A172 (cell line): Measurements from ENCODE around the gene XAB2. TPM values are rescaled to one million over a fixed set of nuclear protein-coding genes. Genes with fewer than 3 reads are reported as not detected.

Source experiments
- DNase-seq: peaks from one replicate; pipeline ENCODE4 v3.0.0-alpha.2; 2015; ENCODE audit warnings: low spot score
- total RNA-seq: library from RNA; depleted of rRNA; stranded (reverse); fragments of >200 nt; shearing (Covaris generic); gene quantifications from 2 replicates; pipeline ENCODE4 v1.2.3, GENCODE V29; 2014

XAB2 gene
- total RNA-seq, 1 experiment from 2014 or later: 40.0 TPM

DNA sequence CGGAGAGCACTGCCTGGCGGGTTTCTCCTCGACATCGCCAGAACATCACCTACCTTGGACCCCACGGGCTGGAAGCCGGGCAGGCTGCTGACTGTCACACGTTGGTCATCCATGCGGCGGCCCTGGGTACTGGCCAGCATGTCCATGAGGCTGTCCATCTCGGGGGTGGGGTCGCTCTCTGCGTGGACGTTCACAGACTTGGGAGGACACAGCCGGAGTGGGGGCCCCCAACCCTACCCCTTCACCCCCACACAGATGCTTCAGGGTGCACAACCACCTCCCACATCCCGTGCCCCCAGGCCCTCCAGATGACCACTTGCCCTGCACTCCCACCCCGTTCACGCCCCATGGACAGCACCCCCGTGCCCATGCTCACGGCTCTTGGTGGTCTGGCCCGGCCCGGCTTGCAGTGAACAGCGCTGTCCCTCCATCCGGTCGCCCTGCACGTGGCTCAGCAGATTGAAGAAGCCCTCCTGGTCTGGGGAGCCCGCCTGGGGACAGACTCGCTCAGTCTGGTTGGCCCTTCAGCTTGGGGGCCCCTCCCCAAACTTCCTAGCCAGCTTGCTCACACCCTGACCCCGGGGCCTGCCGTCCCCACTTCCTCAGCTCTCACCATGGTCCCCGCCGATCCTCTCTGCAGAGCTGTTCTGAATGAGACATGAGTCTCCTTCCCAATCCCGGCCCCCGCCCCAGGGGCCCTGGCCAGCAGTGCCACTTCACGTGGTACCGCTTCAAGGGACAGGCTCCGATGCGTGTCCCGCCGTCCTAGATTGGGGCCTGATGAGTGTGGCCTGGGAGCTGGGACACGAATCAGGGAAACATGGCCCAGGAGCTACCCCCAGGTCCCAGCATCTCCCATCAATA is 3.2 kb upstream of the XAB2 start:
- DNase-seq: no peak

- DNase-seq: no peak
These were observed 2.2 kb upstream of the XAB2 start for GRCh38 chr19:7631577-7631976.

GRCh38 chr19:7628589-7629311 is 595 bp downstream of the XAB2 start:
- DNase-seq: no peak

DNA sequence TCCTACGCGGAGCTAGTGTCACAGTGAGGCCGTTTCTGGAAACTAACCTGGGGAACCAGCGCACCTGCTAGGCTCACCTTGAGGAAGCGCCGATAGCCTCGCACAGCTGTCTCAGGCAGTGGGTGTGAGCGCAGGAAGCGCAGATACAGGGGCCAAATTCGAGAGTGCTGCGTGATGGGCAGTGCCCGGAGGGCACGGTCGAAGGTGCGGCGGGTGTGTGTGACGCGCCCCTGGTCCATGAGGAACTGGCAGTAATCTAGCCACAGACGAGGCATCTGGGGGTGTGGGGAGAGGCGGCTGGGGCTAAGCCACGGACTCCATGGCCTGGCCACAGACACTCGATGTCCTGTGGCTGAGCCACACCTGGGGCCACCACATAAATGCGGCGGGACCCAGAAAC is 2.2 kb downstream of the XAB2 start:
- no peak for DNase-seq

DNA sequence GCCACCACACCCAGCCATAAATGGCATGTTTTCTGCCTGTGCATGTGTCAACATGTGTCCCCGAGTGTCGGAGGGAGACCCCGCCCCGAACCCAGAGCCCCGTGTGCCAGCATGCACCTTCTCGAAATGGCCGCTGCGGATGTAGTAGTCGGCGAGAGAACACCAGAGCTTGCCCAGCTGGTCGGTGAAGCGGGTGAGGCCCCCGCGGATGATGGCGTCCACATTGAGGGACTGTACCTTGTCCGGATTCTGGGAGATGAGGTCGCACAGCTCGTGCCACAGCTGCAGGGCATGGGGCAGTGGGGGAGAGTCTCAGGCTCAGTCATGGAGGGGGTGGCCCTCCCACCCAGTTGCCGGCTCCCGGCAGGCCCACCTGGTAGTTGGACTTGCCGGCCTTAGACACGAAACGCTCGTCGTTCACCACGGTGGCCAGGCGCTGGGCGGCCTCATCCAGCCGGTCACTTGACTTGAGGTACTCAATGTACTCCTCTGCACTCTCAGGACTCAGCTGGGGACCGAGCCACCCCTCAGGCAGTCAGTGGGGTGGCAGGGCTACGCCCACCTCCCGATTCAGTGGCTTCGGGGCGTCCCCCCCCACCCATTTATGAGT is 3.5 kb downstream of the XAB2 start:
- no peak for DNase-seq

- no peak for DNase-seq
These were observed 4.5 kb downstream of the XAB2 start for GRCh38 chr19:7624810-7625209.

GRCh38 chr19:7623725-7624603 is 5.4 kb downstream of the XAB2 start:
- DNase-seq: no peak

DNA sequence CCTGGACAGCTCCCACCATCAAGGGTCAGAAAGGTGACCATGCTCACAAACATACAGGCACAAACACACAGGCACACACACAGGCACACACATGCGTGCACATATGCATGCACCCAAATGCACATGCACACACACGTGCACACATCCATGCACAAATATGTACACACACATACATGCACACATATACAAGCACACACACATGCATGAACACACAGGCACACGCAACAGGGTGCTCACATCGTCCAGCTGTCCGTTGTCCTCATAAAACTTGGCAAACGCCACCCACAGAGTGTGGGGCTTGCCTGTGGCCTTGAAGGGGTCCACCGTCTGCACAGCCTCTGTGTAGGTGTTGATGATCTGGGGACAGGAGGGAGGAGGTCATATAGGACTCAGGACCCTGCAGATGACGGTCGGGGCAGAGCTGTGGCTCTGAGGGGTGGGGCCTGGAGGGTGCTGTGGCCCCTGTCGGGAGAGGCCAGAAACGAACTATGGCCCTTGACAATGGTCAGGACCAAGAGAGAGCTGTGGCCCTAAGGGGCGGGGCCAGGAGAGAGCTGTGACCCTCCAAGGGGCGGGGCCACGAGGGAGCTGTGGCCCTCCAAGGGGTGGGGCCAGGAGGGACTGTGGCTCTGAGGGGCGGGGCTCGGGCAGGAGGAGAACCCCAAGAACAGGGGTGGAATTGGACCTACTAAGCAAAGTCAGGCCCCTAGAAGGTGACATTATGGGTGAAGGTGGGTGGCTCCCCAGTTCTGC is 6.2 kb downstream of the XAB2 start:
- DNase-seq: no peak

- no peak for DNase-seq
These were observed 8.6 kb downstream of the XAB2 start for GRCh38 chr19:7620442-7621412.

GRCh38 chr19:7619671-7620441 is 9.5 kb downstream of the XAB2 start:
- no peak for DNase-seq

- no peak for DNase-seq
These were observed 10.4 kb downstream of the XAB2 start for GRCh38 chr19:7618771-7619510.

GRCh38 chr19:7618348-7618747 is 11.0 kb downstream of the XAB2 start:
- no peak for DNase-seq

DNA sequence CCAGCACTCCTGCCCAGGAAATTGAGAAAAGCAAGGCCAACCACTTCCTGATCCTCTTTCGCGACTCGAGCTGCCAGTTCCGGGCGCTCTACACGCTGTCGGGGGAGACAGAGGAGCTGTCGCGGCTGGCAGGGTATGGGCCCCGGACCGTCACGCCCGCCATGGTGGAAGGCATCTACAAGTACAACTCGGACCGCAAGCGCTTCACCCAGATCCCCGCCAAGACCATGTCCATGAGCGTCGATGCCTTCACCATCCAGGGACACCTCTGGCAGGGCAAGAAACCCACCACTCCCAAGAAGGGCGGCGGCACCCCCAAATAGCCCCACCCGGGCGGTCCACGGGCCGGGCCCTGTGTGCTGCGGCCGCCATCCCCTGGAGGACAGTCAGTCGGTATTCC is 11.6 kb downstream of the XAB2 start:
- DNase-seq: no peak

DNA sequence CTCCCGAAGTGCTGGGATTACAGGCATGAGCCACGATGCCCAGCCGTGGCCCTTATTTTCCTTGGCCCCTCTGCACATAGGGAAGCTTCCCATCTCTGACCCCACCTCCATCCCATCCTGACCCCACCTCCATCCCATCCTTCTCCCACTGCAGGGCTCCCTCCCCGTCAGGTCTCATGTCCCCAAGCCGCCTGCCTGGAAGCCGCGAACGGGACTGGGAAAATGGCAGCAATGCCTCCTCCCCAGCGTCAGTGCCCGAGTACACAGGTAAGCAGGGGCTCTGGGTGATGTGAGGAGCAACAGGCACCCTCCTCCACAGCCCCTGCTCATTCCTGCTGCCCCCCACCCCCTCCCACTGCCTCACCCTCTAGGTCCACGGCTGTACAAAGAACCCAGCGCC is 12.2 kb downstream of the XAB2 start:
- no peak for DNase-seq

DNA sequence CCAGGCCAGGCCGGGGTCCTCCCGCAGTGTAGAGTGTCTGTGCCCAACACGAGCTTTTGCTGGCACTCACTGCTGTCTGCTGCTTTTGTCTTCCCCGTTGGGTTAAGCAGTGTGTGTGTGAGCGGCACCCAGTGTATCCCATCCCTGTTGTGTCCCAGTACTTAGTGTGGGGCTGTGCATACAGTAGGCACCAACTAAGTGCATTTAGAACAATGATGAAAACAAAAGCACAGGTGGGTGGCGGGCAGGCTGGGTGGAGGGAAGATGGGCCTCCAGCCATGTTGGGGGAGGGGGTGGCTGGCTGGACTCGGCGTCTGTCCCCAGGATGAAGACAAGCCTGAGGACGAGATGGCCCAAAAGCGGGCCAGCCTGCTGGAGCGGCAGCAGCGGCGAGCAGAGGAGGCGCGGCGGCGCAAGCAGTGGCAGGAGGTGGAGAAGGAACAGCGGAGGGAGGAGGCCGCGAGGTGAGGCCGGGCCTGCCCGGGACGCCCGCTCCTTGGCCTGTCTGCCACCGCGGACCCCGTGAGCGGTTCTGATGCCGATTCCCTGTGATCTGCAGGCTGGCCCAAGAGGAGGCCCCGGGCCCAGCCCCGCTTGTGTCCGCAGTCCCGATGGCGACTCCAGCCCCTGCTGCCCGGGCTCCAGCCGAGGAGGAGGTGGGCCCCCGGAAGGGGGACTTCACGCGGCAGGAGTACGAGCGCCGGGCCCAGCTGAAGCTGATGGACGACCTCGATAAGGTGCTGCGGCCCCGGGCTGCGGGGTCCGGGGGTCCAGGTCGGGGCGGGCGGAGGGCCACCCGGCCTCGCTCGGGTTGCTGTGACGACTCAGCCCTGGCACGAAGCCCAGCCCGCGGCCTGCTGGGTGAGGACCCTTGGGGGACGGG is 14.2 kb downstream of the XAB2 start:
- DNase-seq: no peak

GRCh38 chr19:7612282-7613274 is 16.8 kb downstream of the XAB2 start:
- no peak for DNase-seq
